ENCODE data around the gene PBX4. TPM values are rescaled to one million over a fixed set of nuclear protein-coding genes. Genes with fewer than 3 reads are reported as not detected.
"Not testable (repeated sequence)": the region's sequence is repeated elsewhere in the genome, so short reads cannot be mapped to it uniquely, and the experiment has no call there.

Gene PBX4
- total RNA-seq, 2 donors from 2014 or later, result 1.6 to 8.2 TPM

DNA sequence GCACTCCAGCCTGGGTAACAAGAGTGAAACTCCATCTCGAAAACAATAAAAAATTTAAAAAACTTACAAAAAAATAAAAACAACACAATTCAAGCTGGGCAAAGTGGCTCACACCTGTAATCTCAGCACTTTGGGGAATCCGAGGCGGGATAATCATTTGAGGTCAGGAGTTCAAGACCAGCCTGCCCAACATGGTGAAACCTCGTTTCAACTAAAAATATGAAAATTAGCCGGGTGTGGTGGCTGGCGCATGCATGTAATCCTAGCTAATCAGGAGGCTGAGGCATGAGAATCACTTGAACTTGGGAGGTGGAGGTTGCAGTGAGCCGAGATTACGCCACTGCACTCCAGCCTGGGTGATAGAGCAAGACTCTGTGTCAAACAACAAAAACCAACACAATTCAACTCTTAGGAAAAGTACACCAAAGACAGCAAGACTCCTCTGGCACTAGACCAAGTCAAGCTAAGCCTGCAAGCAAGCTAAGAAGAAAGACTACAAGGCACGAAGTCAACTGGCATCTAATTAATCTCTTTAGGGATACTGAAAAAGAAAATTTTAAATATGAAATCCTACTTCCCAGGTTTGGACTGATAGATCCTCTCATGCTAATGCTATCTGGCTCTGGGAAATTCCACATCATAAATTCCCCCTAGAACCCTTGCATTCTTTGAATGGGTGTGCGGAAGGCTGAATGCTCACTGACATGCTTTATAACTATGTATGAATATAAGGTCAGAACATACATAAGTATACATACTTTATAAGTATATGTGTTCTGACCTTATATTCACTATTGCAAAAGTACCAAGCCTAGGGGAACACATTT lies 7.9 kb downstream of the PBX4 start:
- TF ChIP-seq, protein P1, sequence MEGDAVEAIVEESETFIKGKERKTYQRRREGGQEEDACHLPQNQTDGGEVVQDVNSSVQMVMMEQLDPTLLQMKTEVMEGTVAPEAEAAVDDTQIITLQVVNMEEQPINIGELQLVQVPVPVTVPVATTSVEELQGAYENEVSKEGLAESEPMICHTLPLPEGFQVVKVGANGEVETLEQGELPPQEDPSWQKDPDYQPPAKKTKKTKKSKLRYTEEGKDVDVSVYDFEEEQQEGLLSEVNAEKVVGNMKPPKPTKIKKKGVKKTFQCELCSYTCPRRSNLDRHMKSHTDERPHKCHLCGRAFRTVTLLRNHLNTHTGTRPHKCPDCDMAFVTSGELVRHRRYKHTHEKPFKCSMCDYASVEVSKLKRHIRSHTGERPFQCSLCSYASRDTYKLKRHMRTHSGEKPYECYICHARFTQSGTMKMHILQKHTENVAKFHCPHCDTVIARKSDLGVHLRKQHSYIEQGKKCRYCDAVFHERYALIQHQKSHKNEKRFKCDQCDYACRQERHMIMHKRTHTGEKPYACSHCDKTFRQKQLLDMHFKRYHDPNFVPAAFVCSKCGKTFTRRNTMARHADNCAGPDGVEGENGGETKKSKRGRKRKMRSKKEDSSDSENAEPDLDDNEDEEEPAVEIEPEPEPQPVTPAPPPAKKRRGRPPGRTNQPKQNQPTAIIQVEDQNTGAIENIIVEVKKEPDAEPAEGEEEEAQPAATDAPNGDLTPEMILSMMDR (IDR thresholded peaks at IDR 0.05), result no peak
- no peak for TF ChIP-seq POLR2A (IDR thresholded peaks at IDR 0.05)
- intact Hi-C loops (cut with DNase I), result no loop called here
- Histone ChIP-seq H3K4me1 (no peaks in the 10 kb centered on the region), H3K9me3 (no peaks in the 10 kb centered on the region), H3K4me3 (no peak overlapping the region), H3K27me3 (no peaks in the 10 kb centered on the region), H3K27ac (no peak overlapping the region), H3K36me3 (replicated peaks in 1 of 2; ENCODE audit: insufficient read depth in 1 of 2, low read depth in 2 of 2) (no peaks in the 10 kb centered on the region)
- no peak for DNase-seq
- no peak for ATAC-seq
- 75 to 79% methylated on average over 10 of the region's 10 CpGs for WGBS, 2 donors

DNA sequence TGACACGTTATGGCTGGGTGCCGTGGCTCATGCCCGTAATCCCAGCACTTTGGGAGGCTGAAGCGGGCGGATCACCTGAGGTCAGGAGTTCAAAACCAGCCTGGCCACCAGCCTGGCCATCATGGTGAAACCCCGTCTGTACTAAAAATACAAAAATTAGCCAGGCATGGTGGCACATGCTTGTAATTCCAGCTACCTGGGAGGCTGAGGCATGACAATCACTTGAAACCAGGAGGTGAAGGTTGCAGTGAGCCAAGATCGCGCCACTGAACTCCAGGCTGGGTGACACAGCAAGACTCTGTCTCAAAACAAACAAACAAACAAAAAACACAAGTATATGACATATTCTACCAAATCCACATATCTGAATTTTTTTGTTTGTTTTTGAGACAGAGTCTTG lies 11.8 kb downstream of the PBX4 start:
- ATAC-seq; H3K27me3 ChIP-seq; H3K36me3 ChIP-seq (replicated peaks in 1 of 2; ENCODE audit: insufficient read depth in 1 of 2, low read depth in 2 of 2); H3K4me3 ChIP-seq; H3K9me3 ChIP-seq; H3K4me1 ChIP-seq; H3K27ac ChIP-seq; intact Hi-C loops (cut with DNase I); DNase-seq: not testable (repeated sequence)
- 87 to 91% methylated on average over 8 of the region's 8 CpGs for WGBS, 2 donors

DNA sequence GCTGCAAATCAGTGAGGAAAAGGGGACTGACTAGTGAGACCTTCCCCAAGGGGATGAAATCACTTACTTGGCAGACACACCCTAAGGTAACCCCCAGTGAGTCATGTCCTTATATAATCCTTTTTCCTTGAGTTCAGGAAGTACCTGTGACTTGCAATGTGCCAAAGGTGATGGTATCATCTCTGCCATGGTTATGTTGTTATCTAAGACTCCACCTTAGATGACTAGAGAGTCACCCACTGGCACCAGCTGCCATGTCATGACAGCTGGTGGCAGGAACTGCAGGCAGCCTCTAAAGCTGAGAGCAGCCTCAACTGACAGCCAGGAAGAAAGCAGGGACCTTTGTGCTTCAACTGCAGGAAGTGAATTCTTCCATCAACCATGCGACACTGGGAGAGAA lies 12.5 kb downstream of the PBX4 start:
- WGBS, 2 donors, result 93 to 100% methylated on average over 1 of the region's 1 CpG
- Histone ChIP-seq H3K9me3 (no peaks in the 10 kb centered on the region), H3K27ac (no peak overlapping the region), H3K36me3 (replicated peaks in 1 of 2; ENCODE audit: insufficient read depth in 1 of 2, low read depth in 2 of 2) (no peaks in the 10 kb centered on the region), H3K4me1 (no peaks in the 10 kb centered on the region), H3K27me3 (no peaks in the 10 kb centered on the region), H3K4me3 (no peak overlapping the region)
- TF ChIP-seq, protein P1 (IDR thresholded peaks at IDR 0.05), result no peak
- no peak for TF ChIP-seq POLR2A (IDR thresholded peaks at IDR 0.05)
- DNase-seq, result no peak
- intact Hi-C loops (cut with DNase I), result no loop called here
- ATAC-seq, result no peak

DNA sequence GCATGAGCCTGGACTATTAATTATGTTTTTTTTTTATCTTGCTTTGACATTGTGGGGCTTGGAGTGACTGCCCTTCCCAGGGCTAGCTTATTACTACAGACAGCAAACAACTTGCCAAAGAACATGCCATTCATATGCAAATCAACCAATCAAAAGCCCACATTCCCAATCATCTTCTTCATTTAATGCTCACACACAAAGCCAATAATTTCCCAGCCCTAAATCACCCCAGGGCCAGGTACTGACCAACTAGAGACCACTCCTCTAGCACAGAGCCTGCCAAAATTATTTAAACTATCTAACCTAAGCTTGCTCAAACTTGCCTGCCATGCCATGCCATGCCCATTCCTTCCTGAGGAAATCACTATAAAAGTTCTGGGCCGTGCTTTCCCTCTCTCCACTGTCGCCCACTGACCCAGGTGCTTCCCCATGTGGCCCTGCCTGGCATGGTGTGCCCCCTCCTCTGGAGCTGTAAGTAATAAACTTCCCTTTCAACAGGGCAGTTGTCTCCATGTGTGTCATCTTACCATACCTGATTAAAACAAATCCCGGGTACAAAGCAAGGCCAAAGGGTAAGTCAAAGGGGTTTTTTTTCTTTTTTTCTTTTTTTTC lies 15.7 kb downstream of the PBX4 start:
- no peak for DNase-seq
- no peaks in the 10 kb centered on the region for H3K9me3 ChIP-seq
- H3K27ac ChIP-seq, result no peak overlapping the region
- no peaks in the 10 kb centered on the region for H3K27me3 ChIP-seq
- 72 to 80% methylated on average over 3 of the region's 3 CpGs for WGBS, 2 donors
- no peak overlapping the region for H3K4me3 ChIP-seq
- no peaks in the 10 kb centered on the region for H3K36me3 ChIP-seq (replicated peaks in 1 of 2; ENCODE audit: insufficient read depth in 1 of 2, low read depth in 2 of 2)
- H3K4me1 ChIP-seq, result no peaks in the 10 kb centered on the region
- TF ChIP-seq POLR2A (IDR thresholded peaks at IDR 0.05), result no peak
- TF ChIP-seq, protein P1 (IDR thresholded peaks at IDR 0.05), result no peak
- ATAC-seq, result no peak
- intact Hi-C loops (cut with DNase I), result no loop called here

DNA sequence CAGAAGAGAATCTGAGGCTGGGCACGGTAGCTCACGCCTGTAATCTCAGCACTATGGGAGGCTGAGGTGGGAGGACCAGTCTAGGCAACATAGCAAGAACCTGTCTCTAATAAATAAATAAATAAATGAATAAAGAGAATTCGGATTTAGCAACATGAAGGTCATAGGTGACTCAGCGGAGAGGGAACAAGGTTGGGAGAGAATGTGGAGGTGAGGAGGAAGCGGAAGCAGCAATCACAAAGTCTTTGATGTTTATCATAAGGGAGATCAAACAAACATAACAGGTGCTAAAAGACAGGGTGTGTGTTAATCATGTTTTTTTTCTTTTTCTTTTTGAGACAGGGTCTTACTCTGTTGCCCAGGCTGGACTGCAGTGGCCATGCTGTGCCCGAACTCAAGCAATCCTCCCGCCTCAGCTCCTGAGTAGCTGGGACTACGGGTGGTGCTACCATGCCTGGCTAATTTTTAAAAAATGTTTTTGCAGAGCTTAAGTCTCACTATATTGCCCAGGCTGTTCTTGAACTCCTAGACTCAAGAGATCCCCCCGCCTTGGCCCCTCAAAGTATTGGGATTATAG lies 16.3 kb downstream of the PBX4 start:
- no peak for TF ChIP-seq POLR2A (IDR thresholded peaks at IDR 0.05)
- TF ChIP-seq, protein P1 (IDR thresholded peaks at IDR 0.05), result no peak
- WGBS, 2 donors, result 71 to 76% methylated on average over 9 of the region's 9 CpGs
- no peak for ATAC-seq

More for the DNA sequence above, 16.3 kb downstream of the PBX4 start:
- H3K27me3 ChIP-seq, result no peaks in the 10 kb centered on the region
- no peak overlapping the region for H3K4me3 ChIP-seq
- H3K9me3 ChIP-seq, result no peaks in the 10 kb centered on the region
- no peaks in the 10 kb centered on the region for H3K4me1 ChIP-seq
- H3K36me3 ChIP-seq (replicated peaks in 1 of 2; ENCODE audit: insufficient read depth in 1 of 2, low read depth in 2 of 2), result no peaks in the 10 kb centered on the region
- intact Hi-C loops (cut with DNase I), result no loop called here
- DNase-seq, result no peak
- no peak overlapping the region for H3K27ac ChIP-seq
